ENCODE data around the gene SYNM.

DNA sequence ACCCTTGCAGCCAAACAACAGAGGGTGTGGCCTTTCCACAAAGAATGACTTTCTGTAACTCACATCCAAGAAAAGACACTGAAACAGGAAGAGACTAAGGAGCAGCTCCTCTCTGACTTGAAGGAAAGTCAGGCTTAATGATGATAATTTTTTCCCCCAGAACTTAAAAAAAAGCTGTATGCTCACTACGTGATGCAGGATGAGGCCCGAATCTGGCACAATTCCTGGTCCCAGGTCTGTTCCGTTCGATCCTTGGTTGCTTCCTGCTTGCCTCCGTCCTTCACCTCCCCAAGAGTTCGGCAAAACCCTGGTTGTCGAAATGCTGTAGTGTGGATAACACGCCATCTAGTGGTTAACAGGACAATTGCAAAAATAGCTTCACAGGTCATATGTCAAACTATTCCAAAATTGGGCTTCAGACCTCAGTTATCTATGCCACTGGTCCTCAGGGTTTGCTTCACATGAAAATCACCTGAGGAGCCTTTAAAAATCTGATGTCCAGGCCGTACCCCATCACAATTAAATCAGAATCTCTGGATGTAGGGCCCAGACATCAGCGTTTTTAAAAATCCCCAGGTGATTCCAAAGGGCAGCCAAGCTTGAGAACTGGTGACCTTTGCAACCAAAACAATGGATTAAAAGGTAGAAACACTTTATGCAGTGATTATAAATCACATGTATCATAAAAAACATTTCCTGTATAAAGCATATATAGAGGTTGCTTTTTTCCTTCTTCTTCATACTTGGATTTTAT, 28.1 kb upstream of the SYNM start:
- TF ChIP-seq EZH2 (IDR thresholded peaks at IDR 0.05; ENCODE audit: insufficient read depth, poor library complexity, severe bottlenecking) (no peak), EZH2phosphoT487 (IDR thresholded peaks at IDR 0.05; ENCODE audit: insufficient read depth, low read depth) (no peak)

Data from GM23248 (cell line).